ACC112 (cell line): ENCODE data around the gene CDH4.

Experiments used
- H2AFZ ChIP-seq: fragments of 200-600 bp; sonication (generic); one replicate; pipeline ENCODE4 v1.6.0; 2017; ENCODE audit warnings: antibody characterized with exemption, low read length; ENCODE audit not compliant: unreplicated experiment
- H3K27ac ChIP-seq: fragments of 200-600 bp; sonication (generic); 2 replicates; pipeline ENCODE4 v1.5.1; 2014; ENCODE audit warnings: low read depth, mild to moderate bottlenecking, antibody characterized with exemption, low read length, moderate library complexity
- H3K27me3 ChIP-seq: fragments of 200-600 bp; sonication (generic); 2 replicates; pipeline ENCODE4 v1.6.1; 2014; ENCODE audit warnings: mild to moderate bottlenecking, antibody characterized with exemption, low read length, moderate library complexity, mixed read lengths; ENCODE audit not compliant: insufficient read depth
- H3K36me3 ChIP-seq: fragments of 200-600 bp; sonication (generic); 2 replicates; pipeline ENCODE4 v1.6.1; 2016; ENCODE audit warnings: mild to moderate bottlenecking, antibody characterized with exemption, low read length, moderate library complexity, mixed read lengths; ENCODE audit not compliant: insufficient read depth
- H3K4me1 ChIP-seq: fragments of 200-600 bp; sonication (generic); one replicate; pipeline ENCODE4 v1.6.1; 2016; ENCODE audit warnings: low read length, mixed read lengths; ENCODE audit not compliant: insufficient read depth, unreplicated experiment, control insufficient read depth
- H3K4me3 ChIP-seq: fragments of 200-600 bp; sonication (generic); 2 replicates; pipeline ENCODE4 v1.5.1; 2014; ENCODE audit warnings: mild to moderate bottlenecking, low read depth, low read length
- H3K79me2 ChIP-seq: fragments of 200-600 bp; sonication (generic); one replicate; pipeline ENCODE4 v1.6.0; 2016; ENCODE audit warnings: low read length; ENCODE audit not compliant: control insufficient read depth, unreplicated experiment, insufficient read depth

CDH4 gene

DNA sequence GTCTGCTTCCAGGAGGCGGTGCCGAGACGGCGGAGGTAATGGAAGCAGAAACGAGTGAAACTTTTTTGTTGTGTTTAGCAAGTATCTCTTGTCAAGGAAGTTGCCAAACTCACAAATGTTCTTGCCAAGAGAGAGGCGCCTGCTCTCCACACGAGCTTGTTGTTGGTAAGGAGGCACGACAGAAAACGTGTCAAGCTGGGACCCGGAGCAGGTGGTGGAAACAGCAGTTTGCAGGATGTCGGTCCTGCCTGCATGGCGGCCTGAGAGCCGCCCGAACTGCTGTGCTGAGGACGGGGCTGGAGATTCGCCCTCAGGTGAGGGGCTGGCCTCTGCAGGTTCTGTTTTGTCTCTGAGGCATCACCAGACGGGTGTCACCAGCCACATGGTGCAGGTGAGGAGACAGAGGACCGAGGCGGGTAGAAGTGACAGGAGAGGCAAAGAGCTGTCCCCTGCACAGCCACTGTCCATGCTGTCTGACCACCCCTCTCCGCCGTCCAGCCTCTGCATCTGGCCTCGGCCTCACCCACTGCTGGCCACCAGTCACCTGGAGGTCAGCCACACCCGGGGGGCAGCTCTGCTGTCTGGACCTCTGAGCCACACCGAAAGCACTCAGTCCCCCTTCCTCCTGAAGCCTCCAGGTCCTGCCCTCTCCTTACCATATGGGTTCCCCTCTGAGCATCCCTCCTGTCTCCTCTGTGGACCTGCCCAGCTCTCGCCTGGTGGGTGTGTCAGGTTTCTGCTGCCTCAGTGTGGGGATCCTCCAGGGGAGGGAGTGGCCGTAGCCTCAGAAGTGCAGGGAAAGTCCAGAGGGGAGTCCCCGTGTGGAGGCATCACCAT, 552.1 kb downstream of the CDH4 start:
- no peaks in the 10 kb centered on the region for H3K36me3 ChIP-seq
- H3K27me3 ChIP-seq: peaks cover 41% of the 10 kb centered on the region
- H3K4me1 ChIP-seq: no peaks in the 10 kb centered on the region
- H2AFZ ChIP-seq: no peak overlapping the region
- no peaks in the 10 kb centered on the region for H3K79me2 ChIP-seq
- peak overlapping the region; percentile 36 for H3K4me3 ChIP-seq
- no peak overlapping the region for H3K27ac ChIP-seq

DNA sequence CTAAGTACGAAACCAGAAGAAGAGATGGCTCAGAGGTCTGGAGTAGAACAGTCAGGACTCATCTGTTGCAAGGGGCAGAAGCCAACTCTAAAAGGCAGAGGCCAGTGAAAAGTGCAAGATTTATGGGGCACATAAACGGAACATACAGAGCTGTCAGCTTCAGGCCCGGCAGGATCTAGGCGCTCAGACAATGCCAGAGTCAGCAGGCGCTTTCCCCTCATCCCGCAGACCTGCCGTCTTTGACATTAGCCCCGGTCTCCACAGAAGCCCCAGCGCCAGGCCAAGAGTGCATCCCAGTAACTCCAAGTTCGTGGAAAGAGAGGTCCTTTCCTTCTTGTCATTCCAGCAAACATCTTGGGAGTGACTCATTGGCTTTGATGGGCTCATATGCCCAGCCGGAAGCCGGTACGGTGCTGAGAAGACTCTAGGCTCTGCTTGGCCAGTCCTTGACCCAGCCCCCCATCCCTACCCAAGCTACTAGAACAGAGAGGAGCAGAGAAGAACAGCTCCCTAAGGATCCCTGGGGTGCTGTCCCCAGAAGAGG, 552.8 kb downstream of the CDH4 start:
- H3K79me2 ChIP-seq: no peaks in the 10 kb centered on the region
- H3K36me3 ChIP-seq: no peaks in the 10 kb centered on the region
- no peak overlapping the region for H3K4me3 ChIP-seq
- peaks cover 46% of the 10 kb centered on the region for H3K27me3 ChIP-seq
- H2AFZ ChIP-seq: no peak overlapping the region
- no peak overlapping the region for H3K27ac ChIP-seq
- H3K4me1 ChIP-seq: no peaks in the 10 kb centered on the region

DNA sequence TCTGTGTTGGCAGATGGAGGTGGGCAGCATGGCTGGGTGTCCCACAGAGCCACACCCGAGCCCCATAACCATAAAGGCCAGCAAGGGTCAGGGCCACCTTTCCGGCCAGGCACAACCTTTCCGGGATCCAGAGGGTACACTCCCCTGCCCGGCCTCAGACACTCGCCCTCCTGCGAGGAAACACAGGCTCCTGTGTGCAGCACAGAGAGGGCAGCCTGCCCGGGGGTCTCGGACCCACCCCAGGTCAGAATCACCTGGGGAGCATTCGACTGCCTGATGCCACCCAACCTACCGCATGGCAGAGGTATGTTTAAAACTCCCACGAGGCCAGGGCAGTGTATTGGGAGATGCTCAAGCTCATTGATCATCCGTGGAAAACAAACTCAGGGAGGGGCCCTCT, 553.3 kb downstream of the CDH4 start:
- Histone ChIP-seq H3K79me2 (no peaks in the 10 kb centered on the region), H3K27me3 (peaks cover 46% of the 10 kb centered on the region), H3K27ac (no peak overlapping the region), H3K4me1 (no peaks in the 10 kb centered on the region), H3K36me3 (no peaks in the 10 kb centered on the region), H2AFZ (no peak overlapping the region), H3K4me3 (no peak overlapping the region)

DNA sequence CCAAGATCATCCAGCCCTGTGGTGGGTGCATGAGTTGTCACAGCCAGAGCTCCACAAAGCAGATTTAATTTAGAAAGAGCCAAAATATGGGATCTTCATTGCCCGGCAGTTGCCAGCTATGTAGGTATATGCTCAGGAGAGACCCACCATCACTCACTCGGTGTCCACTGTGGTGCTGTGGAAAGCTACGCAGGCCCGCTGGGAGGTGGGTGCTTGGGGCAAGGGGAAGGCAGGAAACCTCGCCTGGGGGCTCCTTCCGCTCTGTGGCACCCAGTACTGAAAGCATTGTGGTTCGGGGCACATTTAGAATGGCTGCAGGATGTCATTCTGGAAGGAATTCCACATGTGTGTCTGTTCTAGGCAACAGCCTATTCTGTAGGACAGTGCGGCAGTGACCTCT, 553.7 kb downstream of the CDH4 start:
- no peaks in the 10 kb centered on the region for H3K4me1 ChIP-seq
- peaks cover 46% of the 10 kb centered on the region for H3K27me3 ChIP-seq
- no peaks in the 10 kb centered on the region for H3K79me2 ChIP-seq
- H3K36me3 ChIP-seq: no peaks in the 10 kb centered on the region
- H3K4me3 ChIP-seq: no peak overlapping the region
- H3K27ac ChIP-seq: no peak overlapping the region
- no peak overlapping the region for H2AFZ ChIP-seq

DNA sequence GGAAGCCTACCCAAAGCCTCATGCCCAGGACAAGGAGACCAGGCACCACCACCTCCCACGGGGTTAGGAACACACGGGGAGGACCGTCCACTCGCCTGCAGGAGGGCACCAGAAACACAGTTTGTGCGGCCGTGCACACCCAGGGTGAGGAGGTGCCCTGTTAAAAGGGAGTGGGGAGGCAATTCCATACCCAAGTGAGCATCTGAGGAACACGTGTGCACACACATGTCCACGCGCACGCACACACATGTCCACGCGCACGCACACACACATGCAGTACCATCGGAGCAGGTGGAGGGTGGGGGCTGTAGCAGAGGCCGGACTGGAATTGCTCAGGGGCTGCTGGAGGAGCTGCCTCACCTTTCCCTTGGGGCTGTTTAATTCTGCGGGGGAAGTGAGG, 554.3 kb downstream of the CDH4 start:
- H3K79me2 ChIP-seq: no peaks in the 10 kb centered on the region
- peaks cover 46% of the 10 kb centered on the region for H3K27me3 ChIP-seq
- no peak overlapping the region for H3K4me3 ChIP-seq
- no peaks in the 10 kb centered on the region for H3K4me1 ChIP-seq
- no peaks in the 10 kb centered on the region for H3K36me3 ChIP-seq
- no peak overlapping the region for H3K27ac ChIP-seq
- H2AFZ ChIP-seq: no peak overlapping the region

DNA sequence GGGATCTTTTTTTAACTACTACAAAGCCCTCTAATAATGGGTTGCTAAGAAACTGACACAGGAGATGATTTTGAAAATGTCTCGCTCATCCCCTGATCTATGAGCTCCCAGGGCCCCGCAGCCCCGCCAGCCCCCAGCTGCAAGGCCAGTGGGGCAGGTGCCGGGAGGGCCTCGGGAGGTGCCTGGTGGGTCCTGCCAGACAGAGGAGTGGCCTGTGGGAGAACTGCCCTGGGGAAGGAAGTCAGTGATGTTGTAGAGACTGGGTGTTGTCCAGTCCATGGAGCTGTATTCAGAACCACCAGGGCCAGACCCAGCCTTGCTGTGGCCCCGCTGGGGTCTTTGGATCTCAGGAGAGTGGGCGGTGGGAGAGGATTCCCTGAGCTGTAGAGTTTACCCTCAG, 554.9 kb downstream of the CDH4 start:
- Histone ChIP-seq H3K27ac (no peak overlapping the region), H3K4me3 (no peak overlapping the region), H3K79me2 (no peaks in the 10 kb centered on the region), H2AFZ (no peak overlapping the region), H3K36me3 (no peaks in the 10 kb centered on the region), H3K4me1 (no peaks in the 10 kb centered on the region), H3K27me3 (peaks cover 44% of the 10 kb centered on the region)

DNA sequence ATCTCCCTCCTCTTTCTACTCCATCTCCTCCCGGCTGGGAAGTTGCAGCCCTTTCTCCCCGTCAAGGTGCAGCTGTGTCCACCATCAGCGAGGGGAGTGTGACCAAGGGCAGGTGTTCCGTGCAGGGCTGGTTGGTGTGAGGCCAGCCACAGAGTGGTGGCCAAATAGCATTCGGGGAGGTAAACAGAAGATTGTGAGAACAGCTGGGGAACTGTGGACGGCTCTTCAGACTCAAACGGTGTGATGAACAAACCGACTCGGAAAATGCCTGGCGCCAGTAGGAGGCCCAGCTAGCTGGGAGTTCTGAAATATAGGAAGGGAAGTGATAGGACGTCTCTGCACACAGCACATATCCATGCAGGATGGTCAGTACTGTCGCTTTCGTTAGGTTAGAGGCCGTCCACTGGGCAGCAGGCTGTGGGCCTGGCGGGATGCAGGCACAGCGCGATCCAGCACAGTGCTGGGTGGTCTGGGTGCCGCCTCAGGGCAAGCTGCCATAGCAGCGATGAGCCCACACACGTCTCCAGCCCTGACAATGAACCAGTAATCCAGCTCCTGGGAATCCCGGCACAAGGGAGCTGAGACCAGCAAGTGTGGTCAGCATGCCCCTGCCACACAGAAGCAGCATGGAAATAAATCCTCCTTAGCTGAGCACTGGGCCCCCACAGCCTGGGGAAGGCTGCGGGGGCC, 555.6 kb downstream of the CDH4 start:
- no peaks in the 10 kb centered on the region for H3K79me2 ChIP-seq
- peaks cover 39% of the 10 kb centered on the region for H3K27me3 ChIP-seq
- no peak overlapping the region for H3K27ac ChIP-seq
- no peaks in the 10 kb centered on the region for H3K36me3 ChIP-seq
- no peaks in the 10 kb centered on the region for H3K4me1 ChIP-seq
- H2AFZ ChIP-seq: no peak overlapping the region
- H3K4me3 ChIP-seq: no peak overlapping the region

DNA sequence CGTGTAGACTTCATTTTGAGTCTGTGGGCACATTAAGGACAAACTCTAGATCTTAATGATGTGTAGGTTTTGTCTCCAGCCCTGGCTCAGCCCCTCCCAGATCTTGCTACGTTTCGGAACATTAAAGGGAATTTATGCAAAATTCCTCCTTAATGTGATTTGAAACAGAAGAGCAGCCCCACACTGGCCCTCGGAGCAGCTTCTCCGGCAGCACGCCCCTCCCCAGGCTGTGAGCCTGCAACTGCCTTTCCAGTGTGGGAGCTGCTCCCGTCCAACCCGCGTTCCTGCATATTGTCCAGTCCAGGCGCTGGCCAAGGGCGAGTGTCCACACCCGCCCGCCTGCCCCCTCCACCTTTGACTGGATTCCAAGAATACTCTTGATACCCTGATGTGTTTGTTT, 556.4 kb downstream of the CDH4 start:
- Histone ChIP-seq H3K27me3 (peaks cover 32% of the 10 kb centered on the region), H3K4me3 (no peak overlapping the region), H3K36me3 (no peaks in the 10 kb centered on the region), H3K79me2 (no peaks in the 10 kb centered on the region), H3K4me1 (no peaks in the 10 kb centered on the region), H3K27ac (no peak overlapping the region), H2AFZ (no peak overlapping the region)

DNA sequence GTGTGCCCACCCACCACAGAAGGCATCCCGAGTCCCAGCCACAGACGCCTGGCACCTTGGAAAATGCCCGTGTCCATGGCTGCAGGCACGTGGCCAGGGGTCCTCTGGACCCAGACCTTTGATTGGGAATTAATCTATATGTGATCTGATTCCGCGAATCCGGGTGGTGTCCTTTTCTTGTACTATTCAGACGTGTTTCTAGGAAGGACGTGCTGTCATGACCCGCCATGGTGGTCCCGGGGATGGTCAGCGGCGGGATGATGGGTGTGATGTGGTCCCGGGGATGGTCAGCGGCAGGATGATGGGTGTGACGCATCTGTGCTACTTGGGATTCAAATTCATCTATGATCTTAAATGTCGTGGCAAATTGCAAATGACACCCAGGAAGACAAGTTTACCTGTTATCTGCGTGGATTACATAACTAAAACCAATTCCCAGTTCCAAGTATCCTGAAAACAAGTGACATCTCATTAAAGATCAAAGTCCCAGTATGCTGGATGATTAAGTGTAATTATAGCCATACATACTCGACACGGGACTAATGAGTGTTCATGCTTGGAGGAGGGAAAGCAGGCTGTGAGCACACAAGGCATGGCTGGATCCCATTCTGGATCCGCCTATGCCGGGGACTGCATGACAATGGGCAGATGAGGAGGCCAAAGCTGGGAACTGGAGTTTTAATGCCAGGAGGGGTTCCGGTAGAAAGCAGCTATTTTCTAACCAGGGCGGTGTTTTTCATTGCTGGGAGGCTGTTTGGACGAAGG, 557.1 kb downstream of the CDH4 start:
- H3K4me3 ChIP-seq: no peak overlapping the region
- peaks cover 31% of the 10 kb centered on the region for H3K27me3 ChIP-seq
- no peaks in the 10 kb centered on the region for H3K79me2 ChIP-seq
- H3K27ac ChIP-seq: no peak overlapping the region
- H3K4me1 ChIP-seq: no peaks in the 10 kb centered on the region
- no peak overlapping the region for H2AFZ ChIP-seq
- H3K36me3 ChIP-seq: no peaks in the 10 kb centered on the region

DNA sequence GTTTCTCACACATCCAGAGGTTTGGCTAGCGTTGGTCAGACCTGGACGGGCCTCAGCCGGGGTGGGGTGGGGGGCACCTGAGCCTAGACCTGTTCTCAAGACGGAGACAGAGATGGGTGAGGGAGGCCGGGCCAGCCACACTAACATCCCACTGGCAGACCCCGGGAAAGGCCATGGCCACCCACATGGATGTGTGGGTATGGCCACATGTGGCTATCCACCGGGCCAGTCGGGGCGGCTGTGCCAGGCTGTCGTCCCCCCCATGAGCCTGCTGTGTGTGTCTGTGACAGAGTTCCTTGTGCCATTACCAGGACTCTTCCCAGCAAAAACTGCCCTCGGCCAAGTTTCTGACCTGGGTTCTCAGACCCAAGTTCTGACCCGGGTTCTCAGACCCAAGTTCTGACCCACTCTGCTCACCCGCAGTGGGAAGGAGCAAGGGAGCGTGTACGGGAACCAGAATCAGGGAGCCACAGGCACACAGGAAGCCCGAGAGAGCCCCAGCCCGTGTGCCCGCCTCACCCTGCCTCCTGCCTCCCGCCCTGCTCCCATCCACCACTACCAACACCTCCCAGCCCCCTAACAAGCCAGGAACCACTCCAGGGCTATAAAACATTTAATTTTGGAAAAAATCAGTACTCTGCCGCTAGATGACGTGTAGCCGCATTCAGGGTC, 558.1 kb downstream of the CDH4 start:
- no peaks in the 10 kb centered on the region for H3K36me3 ChIP-seq
- no peaks in the 10 kb centered on the region for H3K4me1 ChIP-seq
- H3K27me3 ChIP-seq: peaks cover 27% of the 10 kb centered on the region
- H3K4me3 ChIP-seq: no peak overlapping the region
- H3K27ac ChIP-seq: no peak overlapping the region
- no peak overlapping the region for H2AFZ ChIP-seq
- no peaks in the 10 kb centered on the region for H3K79me2 ChIP-seq
